H9 (cell line): ENCODE results near the gene SLC17A5. TPM values are rescaled to one million over a fixed set of nuclear protein-coding genes. Genes with fewer than 3 reads are reported as not detected.

Experiments
- DNase-seq: peaks from one replicate; pipeline ENCODE4 v3.0.0-alpha.2; 2017
- H2AFZ ChIP-seq: one replicate; pipeline ENCODE4 v1.6.1; 2013; ENCODE audit warnings: mild to moderate bottlenecking, low read length, control low read depth, moderate library complexity
- H2AK5ac ChIP-seq: 2 replicates; pipeline ENCODE4 v1.6.1; 2013; ENCODE audit warnings: low read length, control low read depth, mixed read lengths; ENCODE audit not compliant: insufficient read length
- H2BK120ac ChIP-seq: one replicate; pipeline ENCODE4 v1.6.1; 2013; ENCODE audit warnings: low read depth, mild to moderate bottlenecking, low read length, control low read depth, inconsistent platforms; ENCODE audit not compliant: poor library complexity, severe bottlenecking
- H2BK12ac ChIP-seq: 2 replicates; pipeline ENCODE4 v1.6.1; 2013; ENCODE audit warnings: low read length, control low read depth, mixed read lengths, low read depth; ENCODE audit not compliant: insufficient read length
- H2BK15ac ChIP-seq: 2 replicates; pipeline ENCODE4 v1.6.1; 2013; ENCODE audit warnings: low read depth, low read length, control low read depth
- H2BK20ac ChIP-seq: one replicate; pipeline ENCODE4 v1.6.1; 2013; ENCODE audit warnings: low read depth, mild to moderate bottlenecking, low read length, control low read depth, inconsistent platforms; ENCODE audit not compliant: poor library complexity, severe bottlenecking
- H2BK5ac ChIP-seq: 2 replicates; pipeline ENCODE4 v1.6.1; 2013; ENCODE audit warnings: low read length, control low read depth, mixed read lengths; ENCODE audit not compliant: insufficient read length
- H3K14ac ChIP-seq: 2 replicates; pipeline ENCODE4 v1.6.1; 2013; ENCODE audit warnings: low read length, control low read depth; ENCODE audit not compliant: insufficient read depth
- H3K18ac ChIP-seq: 2 replicates; pipeline ENCODE4 v1.6.1; 2013; ENCODE audit warnings: low read depth, mild to moderate bottlenecking, mixed read lengths, low read length, control low read depth; ENCODE audit not compliant: insufficient read length
- H3K23ac ChIP-seq: 2 replicates; pipeline ENCODE4 v1.6.1; 2013; ENCODE audit warnings: low read length, control low read depth, mixed read lengths, low read depth; ENCODE audit not compliant: insufficient read length
- H3K23me2 ChIP-seq: 2 replicates; pipeline ENCODE4 v1.6.1; 2013; ENCODE audit warnings: low read depth, mild to moderate bottlenecking, mixed read lengths, low read length, control low read depth; ENCODE audit not compliant: insufficient read length, poor library complexity, severe bottlenecking
- H3K27ac ChIP-seq: 2 replicates; pipeline ENCODE4 v1.5.1; 2013; ENCODE audit warnings: low read length, control low read depth, mixed read lengths, low read depth; ENCODE audit not compliant: insufficient read length
- H3K27me3 ChIP-seq: 2 replicates; pipeline ENCODE4 v1.6.1; 2013; ENCODE audit warnings: low read length, control low read depth, inconsistent platforms; ENCODE audit not compliant: insufficient read depth
- H3K4ac ChIP-seq: 2 replicates; pipeline ENCODE4 v1.6.1; 2013; ENCODE audit warnings: low read depth, mild to moderate bottlenecking, control low read depth, inconsistent platforms, low read length, moderate library complexity
- H3K4me1 ChIP-seq: 2 replicates; pipeline ENCODE4 v1.6.1; 2013; ENCODE audit warnings: low read length, control low read depth, inconsistent platforms; ENCODE audit not compliant: insufficient read depth
- H3K4me2 ChIP-seq: 2 replicates; pipeline ENCODE4 v1.6.1; 2013; ENCODE audit warnings: low read length, control low read depth, mixed read lengths; ENCODE audit not compliant: insufficient read length, insufficient read depth
- H3K56ac ChIP-seq: 2 replicates; pipeline ENCODE4 v1.6.1; 2013; ENCODE audit warnings: low read depth, mild to moderate bottlenecking, mixed read lengths, low read length, control low read depth; ENCODE audit not compliant: insufficient read length
- H3K79me1 ChIP-seq: 2 replicates; pipeline ENCODE4 v1.6.1; 2013; ENCODE audit warnings: low read depth, mild to moderate bottlenecking, moderate library complexity, low read length, control low read depth, inconsistent platforms; ENCODE audit not compliant: insufficient read depth, poor library complexity, severe bottlenecking
- H3K79me2 ChIP-seq: 2 replicates; pipeline ENCODE4 v1.6.1; 2013; ENCODE audit warnings: low read length, control low read depth, inconsistent platforms; ENCODE audit not compliant: insufficient read depth
- H3K9ac ChIP-seq: 2 replicates; pipeline ENCODE4 v1.6.1; 2013; ENCODE audit warnings: low read length, control low read depth, mixed read lengths; ENCODE audit not compliant: insufficient read length; ENCODE audit errors: extremely low read depth
- H3K9me3 ChIP-seq: one replicate; pipeline ENCODE4 v1.6.1; 2013; ENCODE audit warnings: low read depth, low read length, inconsistent platforms; ENCODE audit not compliant: control insufficient read depth
- H3T11ph ChIP-seq: one replicate; pipeline ENCODE4 v1.6.1; 2013; ENCODE audit warnings: mild to moderate bottlenecking, low read length, control low read depth, inconsistent platforms
- H4K20me1 ChIP-seq: one replicate; pipeline ENCODE4 v1.6.1; 2013; ENCODE audit not compliant: control insufficient read depth, insufficient read length, insufficient read depth
- H4K5ac ChIP-seq: 2 replicates; pipeline ENCODE4 v1.6.1; 2013; ENCODE audit warnings: low read depth, mild to moderate bottlenecking, mixed read lengths, low read length, control low read depth; ENCODE audit not compliant: insufficient read length
- H4K8ac ChIP-seq: replicated peaks from 2 replicates; pipeline ENCODE4 v1.6.1; 2013; ENCODE audit warnings: low read length, control low read depth, mixed read lengths, low read depth; ENCODE audit not compliant: insufficient read length
- H4K91ac ChIP-seq: 2 replicates; pipeline ENCODE4 v1.6.1; 2013; ENCODE audit warnings: low read depth, mild to moderate bottlenecking, moderate library complexity, mixed read lengths, low read length, control low read depth; ENCODE audit not compliant: insufficient read length
- H3K27ac Mint-ChIP-seq, 3 experiments: 2 replicates in 2 of 3; 3 replicates in 1 of 3; pipeline ENCODE4 v1.8.0; 2020 to 2021; ENCODE audit warnings: mixed read lengths in 3 of 3, mild to moderate bottlenecking in 1 of 3, moderate library complexity in 1 of 3
- H3K27me3 Mint-ChIP-seq: 2 replicates; pipeline ENCODE4 v1.8.0; 2021; ENCODE audit warnings: low read depth, mild to moderate bottlenecking, moderate library complexity, mixed read lengths
- H3K36me3 Mint-ChIP-seq, 3 experiments: 2 replicates in 2 of 3; 3 replicates in 1 of 3; pipeline ENCODE4 v1.8.0; 2020 to 2021; ENCODE audit warnings: low read depth in 3 of 3, mixed read lengths in 3 of 3; ENCODE audit not compliant: insufficient read depth in 1 of 3
- H3K4me1 Mint-ChIP-seq, 2 experiments: 2 replicates each; pipeline ENCODE4 v1.8.0; 2020; ENCODE audit warnings: mixed read lengths in 2 of 2
- H3K4me3 Mint-ChIP-seq, 2 experiments: 2 replicates in 1 of 2; 3 replicates in 1 of 2; pipeline ENCODE4 v1.8.0; 2020 to 2021; ENCODE audit warnings: mild to moderate bottlenecking in 2 of 2, mixed read lengths in 2 of 2, moderate library complexity in 1 of 2
- H3K9me3 Mint-ChIP-seq, 2 experiments: 2 replicates in 1 of 2; 3 replicates in 1 of 2; pipeline ENCODE4 v1.8.0; 2020; ENCODE audit warnings: mild to moderate bottlenecking in 2 of 2, mixed read lengths in 2 of 2, moderate library complexity in 1 of 2
- WGBS: extraction: QIAGEN DNeasy Blood & Tissue Kit; methylation state at CpG from one replicate; pipeline ENCODE4 v1.1.7; 2013; ENCODE audit warnings: missing lambda C conversion rate, low lambda C conversion rate, mixed read lengths; ENCODE audit not compliant: insufficient read length; ENCODE audit errors: extremely low coverage; 5-methylcytosine and 5-hydroxymethylcytosine counted together
- long read RNA-seq: library from polyadenylated mRNA; unstranded; transcript quantifications from one replicate; pipeline ENCODE4 v2.0.0, GENCODE V29; 2020
- total RNA-seq: library from RNA; stranded (reverse); gene quantifications from 2 replicates; pipeline ENCODE4 v1.2.1, GENCODE V29; 2021
- TF ChIP-seq, protein P1 (sequence below): fragments of 200-600 bp; sonication (generic); conservative IDR thresholded peaks from 3 replicates; pipeline ENCODE4 v1.8.0; 2021; ENCODE audit warnings: antibody characterized with exemption, mild to moderate bottlenecking

Gene SLC17A5, protein sequence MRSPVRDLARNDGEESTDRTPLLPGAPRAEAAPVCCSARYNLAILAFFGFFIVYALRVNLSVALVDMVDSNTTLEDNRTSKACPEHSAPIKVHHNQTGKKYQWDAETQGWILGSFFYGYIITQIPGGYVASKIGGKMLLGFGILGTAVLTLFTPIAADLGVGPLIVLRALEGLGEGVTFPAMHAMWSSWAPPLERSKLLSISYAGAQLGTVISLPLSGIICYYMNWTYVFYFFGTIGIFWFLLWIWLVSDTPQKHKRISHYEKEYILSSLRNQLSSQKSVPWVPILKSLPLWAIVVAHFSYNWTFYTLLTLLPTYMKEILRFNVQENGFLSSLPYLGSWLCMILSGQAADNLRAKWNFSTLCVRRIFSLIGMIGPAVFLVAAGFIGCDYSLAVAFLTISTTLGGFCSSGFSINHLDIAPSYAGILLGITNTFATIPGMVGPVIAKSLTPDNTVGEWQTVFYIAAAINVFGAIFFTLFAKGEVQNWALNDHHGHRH
- total RNA-seq = 8.3 and 8.9 TPM in 2 replicates
- long read RNA-seq, transcript SLC17A5-201 (11 exons, 3,455 nt) = major isoform, 21 of 35 reads
- long read RNA-seq, partial matches to known transcripts = 4 of 35 reads
- long read RNA-seq, other reads (novel, unspliced or antisense) = 10 of 35 reads

GRCh38 chr6:73653571-73654424 lies at the start of gene SLC17A5:
Gene SLC17A5, minus strand, starts transcription at chr6:73653992. Its CDS starts 106 bp downstream, at chr6:73653886.
- Histone ChIP-seq H3K79me2 (no peaks in the 10 kb centered on the region), H3K27ac (peak within 1 kb of the TSS; percentile 64), H2AFZ (peak within 1 kb of the TSS; percentile 71), H4K91ac (no peak within 1 kb of the TSS), H3K79me1 (no peaks in the 10 kb centered on the region), H3K9ac (peak within 1 kb of the TSS; percentile 64), H2AK5ac (no peak within 1 kb of the TSS), H2BK12ac (no peak within 1 kb of the TSS), H3K4me2 (peak within 1 kb of the TSS; percentile 99), H2BK5ac (no peak within 1 kb of the TSS), H3K14ac (peak within 1 kb of the TSS; percentile 49; the same call in 1 of the 2 replicates), H3K23me2 (no peaks in the 10 kb centered on the region), H3K27me3 (no peaks in the 10 kb centered on the region), H2BK15ac (no peak within 1 kb of the TSS), H3K9me3 (no peaks in the 10 kb centered on the region), H2BK120ac (no peak within 1 kb of the TSS), H3K23ac (no peak within 1 kb of the TSS), H3K4ac (no peak within 1 kb of the TSS), H2BK20ac (no peak within 1 kb of the TSS), H3T11ph (no peak within 1 kb of the TSS), H3K56ac (no peak within 1 kb of the TSS), H4K5ac (no peak within 1 kb of the TSS), H3K4me1 (no peaks in the 10 kb centered on the region; the same call in 1 of the 2 replicates), H4K20me1 (no peaks in the 10 kb centered on the region), H4K8ac (no peak within 1 kb of the TSS), H3K18ac (no peak within 1 kb of the TSS)
- Mint-ChIP-seq H3K4me1 (peaks cover 19 to 20% of the 10 kb centered on the region in 2 experiments), H3K27ac (peak within 1 kb of the TSS; percentile 87 to 98 (median 95)), H3K4me3 (peak within 1 kb of the TSS; percentile 93), H3K9me3 (peaks cover 0 to 3% of the 10 kb centered on the region in 2 experiments; a peak in 1 of 5 replicates), H3K27me3 (no peaks in the 10 kb centered on the region), H3K36me3 (peaks cover 7 to 13% (median 11%) of the 10 kb centered on the region in 3 experiments; a peak in 5 of 7 replicates)
- TF ChIP-seq, protein P1, sequence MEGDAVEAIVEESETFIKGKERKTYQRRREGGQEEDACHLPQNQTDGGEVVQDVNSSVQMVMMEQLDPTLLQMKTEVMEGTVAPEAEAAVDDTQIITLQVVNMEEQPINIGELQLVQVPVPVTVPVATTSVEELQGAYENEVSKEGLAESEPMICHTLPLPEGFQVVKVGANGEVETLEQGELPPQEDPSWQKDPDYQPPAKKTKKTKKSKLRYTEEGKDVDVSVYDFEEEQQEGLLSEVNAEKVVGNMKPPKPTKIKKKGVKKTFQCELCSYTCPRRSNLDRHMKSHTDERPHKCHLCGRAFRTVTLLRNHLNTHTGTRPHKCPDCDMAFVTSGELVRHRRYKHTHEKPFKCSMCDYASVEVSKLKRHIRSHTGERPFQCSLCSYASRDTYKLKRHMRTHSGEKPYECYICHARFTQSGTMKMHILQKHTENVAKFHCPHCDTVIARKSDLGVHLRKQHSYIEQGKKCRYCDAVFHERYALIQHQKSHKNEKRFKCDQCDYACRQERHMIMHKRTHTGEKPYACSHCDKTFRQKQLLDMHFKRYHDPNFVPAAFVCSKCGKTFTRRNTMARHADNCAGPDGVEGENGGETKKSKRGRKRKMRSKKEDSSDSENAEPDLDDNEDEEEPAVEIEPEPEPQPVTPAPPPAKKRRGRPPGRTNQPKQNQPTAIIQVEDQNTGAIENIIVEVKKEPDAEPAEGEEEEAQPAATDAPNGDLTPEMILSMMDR = no peak
- no CpG with 5 or more reads among the region's 90 CpGs for WGBS
- peak; percentile 96 for DNase-seq
